SK-N-SH (cell line): Measurements from ENCODE around the gene RFPL2. TPM values are rescaled to one million over a fixed set of nuclear protein-coding genes. Genes with fewer than 3 reads are reported as not detected.

Source experiments
- CTCF ChIA-PET: fragments of 300-600, 350-600 bp; formaldehyde crosslinking; extraction: SDS; loops from one replicate; lab custom pipeline; 2021; lab: Yijun Ruan, JAX
- POLR2A ChIA-PET: fragments of 350-600 bp; sonication (Branson Sonifier 250); formaldehyde crosslinking; extraction: SDS; loops from one replicate; lab custom pipeline; 2020; ENCODE audit warnings: antibody characterized with exemption, inconsistent platforms; lab: Yijun Ruan, JAX
- DNase-seq: peaks from one replicate; pipeline ENCODE4 v3.0.0; 2012
- H2AFZ ChIP-seq: fragments of 200-600 bp; sonication (generic); 2 replicates; pipeline ENCODE4 v1.8.1; 2016; ENCODE audit warnings: antibody characterized with exemption, mild to moderate bottlenecking, low read depth
- H3F3A ChIP-seq: fragments of 200-600 bp; sonication (generic); replicated peaks from 2 replicates; pipeline ENCODE3; 2016; ENCODE audit warnings: antibody characterized with exemption, mild to moderate bottlenecking; ENCODE audit not compliant: insufficient read depth
- H3K27ac ChIP-seq, 2 experiments: fragments of 200-500 bp in 1 of 2; fragments of 200-600 bp in 1 of 2; sonication (Bioruptor generic) in 1 of 2; sonication (generic), shearing (Covaris generic) in 1 of 2; 2 replicates each; pipeline versions ENCODE4 v1.5.1 to v1.6.1; 2014 to 2016; ENCODE audit warnings: low read depth in 2 of 2, inconsistent platforms in 1 of 2, low read length in 1 of 2, mild to moderate bottlenecking in 1 of 2, mixed read lengths in 1 of 2
- H3K27me3 ChIP-seq: fragments of 200-600 bp; sonication (generic), shearing (Covaris generic); 2 replicates; pipeline ENCODE4 v1.6.1; 2016; ENCODE audit warnings: mixed run types; ENCODE audit not compliant: insufficient read depth
- H3K36me3 ChIP-seq, 2 experiments: fragments of 200-500 bp in 1 of 2; fragments of 200-600 bp in 1 of 2; sonication (Bioruptor generic) in 1 of 2; sonication (generic) in 1 of 2; replicated peaks in 1 of 2; 2 replicates each; pipeline versions ENCODE3 to v1.5.1; 2014 to 2016; ENCODE audit warnings: low read length in 1 of 2, mild to moderate bottlenecking in 1 of 2; ENCODE audit not compliant: insufficient read depth in 2 of 2, control insufficient read depth in 1 of 2
- H3K4me1 ChIP-seq, 2 experiments: fragments of 200-500 bp in 1 of 2; fragments of 200-600 bp in 1 of 2; sonication (Bioruptor generic) in 1 of 2; sonication (generic), shearing (Covaris generic) in 1 of 2; 2 replicates each; pipeline versions ENCODE4 v1.5.1 to v1.6.1; 2014 to 2016; ENCODE audit warnings: low read depth in 1 of 2, low read length in 1 of 2, mixed run types in 1 of 2; ENCODE audit not compliant: insufficient read depth in 2 of 2, control insufficient read depth in 1 of 2
- H3K4me2 ChIP-seq: fragments of 200-600 bp; sonication (generic), shearing (Covaris generic); 2 replicates; pipeline ENCODE4 v1.6.1; 2017; ENCODE audit warnings: mixed run types
- H3K4me3 ChIP-seq, 2 experiments: fragments of 200-500 bp in 1 of 2; fragments of 200-600 bp in 1 of 2; sonication (Bioruptor generic) in 1 of 2; sonication (generic), shearing (Covaris generic) in 1 of 2; 2 replicates each; pipeline versions ENCODE4 v1.5.1 to v1.8.1; 2014 to 2016; ENCODE audit warnings: low read depth in 2 of 2, inconsistent platforms in 1 of 2, low read length in 1 of 2, mild to moderate bottlenecking in 1 of 2, mixed read lengths in 1 of 2, moderate library complexity in 1 of 2
- H3K79me2 ChIP-seq: fragments of 200-600 bp; sonication (generic); 2 replicates; pipeline ENCODE4 v1.8.1; 2017; ENCODE audit warnings: mild to moderate bottlenecking; ENCODE audit not compliant: insufficient read depth
- H3K9ac ChIP-seq: fragments of 200-600 bp; sonication (generic); 2 replicates; pipeline ENCODE4 v1.6.1; 2017; ENCODE audit warnings: mixed run types
- H3K9me2 ChIP-seq: fragments of 200-600 bp; sonication (generic); 2 replicates; pipeline ENCODE4 v1.6.1; 2017; ENCODE audit warnings: mixed run types
- H3K9me3 ChIP-seq: fragments of 200-600 bp; sonication (generic); 2 replicates; pipeline ENCODE4 v1.6.1; 2017; ENCODE audit warnings: mixed run types, mild to moderate bottlenecking, moderate library complexity
- H4K20me1 ChIP-seq: fragments of 200-600 bp; sonication (generic); 2 replicates; pipeline ENCODE4 v1.6.1; 2017; ENCODE audit warnings: mild to moderate bottlenecking, mixed run types; ENCODE audit not compliant: insufficient read depth
- CHD2 ChIP-seq: fragments of 150-350 bp; IDR thresholded peaks from 2 replicates; pipeline ENCODE4 v1.6.1; 2018; ENCODE audit warnings: low read length; ENCODE audit not compliant: partially characterized antibody
- CTCF ChIP-seq: fragments of 200-600 bp; sonication (generic); IDR thresholded peaks from 2 replicates; pipeline ENCODE4 v1.6.1; 2017; ENCODE audit warnings: antibody characterized with exemption, mild to moderate bottlenecking, moderate library complexity
- ELF1 ChIP-seq: IDR thresholded peaks from 2 replicates; pipeline ENCODE4 v1.4.0; 2012
- FOSL2 ChIP-seq: IDR thresholded peaks from 2 replicates; pipeline ENCODE4 v1.4.0; 2012; ENCODE audit warnings: low read depth, mild to moderate bottlenecking, moderate library complexity, borderline replicate concordance
- FOXJ3 ChIP-seq: sonication (generic); formaldehyde crosslinking; IDR thresholded peaks from 2 replicates; pipeline ENCODE4 v1.5.1; 2020; ENCODE audit warnings: mild to moderate bottlenecking, missing genetic modification reagents
- JUND ChIP-seq: IDR thresholded peaks from 2 replicates; pipeline ENCODE4 v1.4.0; 2012
- PBX3 ChIP-seq: IDR thresholded peaks from 2 replicates; pipeline ENCODE4; 2012
- POLR2AphosphoS5 ChIP-seq: IDR thresholded peaks from 2 replicates; pipeline ENCODE4 v1.6.1; 2012; ENCODE audit warnings: low read depth, low read length
- RAD21 ChIP-seq: IDR thresholded peaks from 2 replicates; pipeline ENCODE4 v1.6.1; 2012; ENCODE audit warnings: mild to moderate bottlenecking, low read length
- REST ChIP-seq: IDR thresholded peaks from 2 replicates; pipeline ENCODE4 v1.6.1; 2012; ENCODE audit warnings: mild to moderate bottlenecking, low read depth, low read length, moderate library complexity
- RFX5 ChIP-seq: IDR thresholded peaks from 2 replicates; pipeline ENCODE4 v1.6.1; 2012; ENCODE audit warnings: mild to moderate bottlenecking, improper control_type of control experiment, low read length
- SIN3A ChIP-seq: IDR thresholded peaks from 2 replicates; pipeline ENCODE4 v1.6.1; 2012; ENCODE audit warnings: low read depth, mild to moderate bottlenecking, low read length, moderate library complexity, borderline replicate concordance
- SMC3 ChIP-seq: IDR thresholded peaks from 2 replicates; pipeline ENCODE4 v1.6.1; 2012; ENCODE audit warnings: low read depth, low read length, improper control_type of control experiment
- USF1 ChIP-seq: IDR thresholded peaks from 2 replicates; pipeline ENCODE4 v1.4.0; 2012; ENCODE audit warnings: low read depth, borderline replicate concordance
- USF2 ChIP-seq: fragments of 150-350 bp; IDR thresholded peaks from 2 replicates; pipeline ENCODE4 v1.6.1; 2017; ENCODE audit warnings: antibody characterized with exemption, low read length, low read depth, borderline replicate concordance
- WGBS: methylation state at CpG from one replicate; pipeline ENCODE4 v1.1.6; 2017; ENCODE audit warnings: low lambda C conversion rate; 5-methylcytosine and 5-hydroxymethylcytosine counted together
- polyA plus RNA-seq, 3 experiments: library from polyadenylated mRNA; depleted of rRNA; stranded (reverse); fragments of >200 nt; gene quantifications; 2 replicates each; pipeline ENCODE4 v1.2.3, GENCODE V29; 2012

RFPL2 gene
- polyA plus RNA-seq, 1 of the 3 experiments (the other 2 are of a cell fraction) = 0.05 TPM

- Histone ChIP-seq H3K27ac (no peak overlapping the region), H3K27me3 (peaks cover 18% of the 10 kb centered on the region; the same call in 1 of the 2 replicates), H3K36me3 (no peaks in the 10 kb centered on the region), H3K4me3 (peak overlapping the region; percentile 56 to 58), H3K9ac (no peak overlapping the region), H3K9me2 (no peaks in the 10 kb centered on the region), H3F3A (peaks cover 4% of the 10 kb centered on the region)
- WGBS = 2% methylated on average over 21 of the region's 53 CpGs
- CTCF ChIA-PET = interaction anchor here (0.7 to 3.9 kb wide), 9 partner anchors 17 to 268 kb away, joined by 3 to 30 read pairs (median 6); no protein-coding TSS in a partner anchor
- peak; percentile 47 for DNase-seq
- TF ChIP-seq SMC3 (no peak), POLR2AphosphoS5 (no peak), FOXJ3 (CRISPR knock-in tag) (no peak)
- TF ChIP-seq, all 33 proteins: peak for 0
- H3K4me1 ChIP-seq = peaks cover 0 to 38% of the 10 kb centered on the region in 2 experiments; a peak in 1 of 4 replicates
- H2AFZ ChIP-seq = 0 out of 2 replicates have a peak overlapping the region, but pooled peaks have one; percentile 63
- POLR2A ChIA-PET = no interaction called here
- H3K79me2 ChIP-seq = no peaks in the 10 kb centered on the region
- H3K4me2 ChIP-seq = peak overlapping the region; percentile 99
- H4K20me1 ChIP-seq = no peaks in the 10 kb centered on the region
- H3K9me3 ChIP-seq = no peaks in the 10 kb centered on the region
Measured at GRCh38 chr22:32203181-32204039, 1.5 kb downstream of the RFPL2 start.

- H3K79me2 ChIP-seq = no peaks in the 10 kb centered on the region
- CTCF ChIA-PET = interaction anchor here (0.6 to 3.9 kb wide), 33 partner anchors 8 to 848 kb away, joined by 3 to 30 read pairs (median 4); partner anchors contain the start of genes FBXO7 and RTCB
- H3K9me2 ChIP-seq = no peaks in the 10 kb centered on the region
- DNase-seq = peak; percentile 78
- no peak overlapping the region for H3K27ac ChIP-seq
- no peak overlapping the region for H3K9ac ChIP-seq
- H3K36me3 ChIP-seq = no peaks in the 10 kb centered on the region
- no peaks in the 10 kb centered on the region for H4K20me1 ChIP-seq
- peaks cover 0 to 38% of the 10 kb centered on the region in 2 experiments; a peak in 1 of 4 replicates for H3K4me1 ChIP-seq
- peaks cover 4% of the 10 kb centered on the region for H3F3A ChIP-seq
- peak overlapping the region; percentile 99 for H3K4me2 ChIP-seq
- peak overlapping the region; percentile 56 to 58 for H3K4me3 ChIP-seq
- no peaks in the 10 kb centered on the region for H3K9me3 ChIP-seq
- H3K27me3 ChIP-seq = peaks cover 18% of the 10 kb centered on the region; the same call in 1 of the 2 replicates
- 0 out of 2 replicates have a peak overlapping the region, but pooled peaks have one; percentile 63 for H2AFZ ChIP-seq
- POLR2A ChIA-PET = interaction anchor here (1.2 kb wide), 1 partner anchor 273 kb away, joined by 4 read pairs; the partner anchor contains the start of gene FBXO7
- 1% methylated on average over 16 of the region's 29 CpGs for WGBS
- TF ChIP-seq JUND (no peak), RFX5 (no peak), RAD21 (peak; percentile 65), CTCF (peak; percentile 64), FOSL2 (no peak), REST (no peak), SMC3 (peak; percentile 72; the same call in 1 of the 2 replicates), CHD2 (no peak), USF2 (no peak), SIN3A (no peak), PBX3 (no peak), ELF1 (no peak), USF1 (no peak), POLR2AphosphoS5 (no peak)
Measured at GRCh38 chr22:32202539-32203180, 2.2 kb downstream of the RFPL2 start.
